HepG2 (cell line): ENCODE results near the gene SSTR5. TPM values are rescaled to one million over a fixed set of nuclear protein-coding genes. Genes with fewer than 3 reads are reported as not detected.

Experiments used
- ELK4 ChIP-seq: sonication (generic); formaldehyde crosslinking; IDR thresholded peaks from 2 replicates; pipeline ENCODE4 v1.9.0; 2021; ENCODE audit warnings: missing genetic modification reagents, borderline replicate concordance
- FOSL2 ChIP-seq: sonication (generic); formaldehyde crosslinking; IDR thresholded peaks from 2 replicates; pipeline ENCODE4 v1.4.0; 2020; ENCODE audit warnings: missing genetic modification reagents
- FOXP1 ChIP-seq, 2 experiments: fragments of 450-650 bp in 1 of 2; IDR thresholded peaks; 2 replicates each; pipeline ENCODE4 v1.6.1; 2017 to 2018; ENCODE audit warnings: antibody characterized with exemption in 1 of 2
- GABPA ChIP-seq, 2 experiments: IDR thresholded peaks; 2 replicates each; pipeline ENCODE4 v1.6.1; 2011 to 2016; ENCODE audit warnings: low read depth in 2 of 2, low read length in 1 of 2, missing biosample characterization in 1 of 2, missing genetic modification characterization in 1 of 2
- HDAC6 ChIP-seq: fragments of 200-600 bp; sonication (generic); IDR thresholded peaks from 2 replicates; pipeline ENCODE4 v1.7.0; 2017; ENCODE audit warnings: mild to moderate bottlenecking, antibody characterized with exemption, low read length, low read depth
- KIAA2018 ChIP-seq: sonication (generic); formaldehyde crosslinking; IDR thresholded peaks from 2 replicates; pipeline ENCODE4 v1.5.0; 2020; ENCODE audit warnings: mild to moderate bottlenecking, missing genetic modification reagents, borderline replicate concordance
- MXI1 ChIP-seq: IDR thresholded peaks from 3 replicates; pipeline ENCODE4 v1.6.1; 2012; ENCODE audit warnings: low read depth, low read length, inconsistent platforms, borderline replicate concordance
- SAP130 ChIP-seq: IDR thresholded peaks from 2 replicates; pipeline ENCODE4 v1.6.1; 2016; ENCODE audit warnings: low read depth
- SNRNP70 ChIP-seq: fragments of 200-400 bp; formaldehyde crosslinking; IDR thresholded peaks from 2 replicates; pipeline ENCODE4 v1.6.1; 2017; ENCODE audit warnings: mild to moderate bottlenecking, low read depth, low read length, moderate library complexity
- SOX13 ChIP-seq, 3 experiments: fragments of 450-650 bp in 1 of 3; sonication (generic) in 1 of 3; formaldehyde crosslinking in 1 of 3; IDR thresholded peaks in 2 of 3; conservative IDR thresholded peaks in 1 of 3; 2 replicates each; pipeline versions ENCODE4 v1.5.0 to v1.6.1; 2016 to 2020; ENCODE audit warnings: antibody characterized with exemption in 1 of 3, mild to moderate bottlenecking in 1 of 3, missing compliant biosample characterization in 1 of 3, missing genetic modification reagents in 1 of 3, moderate library complexity in 1 of 3
- ZFP36 ChIP-seq: fragments of 150-350 bp; IDR thresholded peaks from 2 replicates; pipeline ENCODE4 v1.6.1; 2018; ENCODE audit warnings: borderline replicate concordance, low read length, low read depth; ENCODE audit not compliant: partially characterized antibody
- ZNF687 ChIP-seq: sonication (generic); formaldehyde crosslinking; IDR thresholded peaks from 2 replicates; pipeline ENCODE4 v1.5.1; 2020; ENCODE audit warnings: mild to moderate bottlenecking, missing genetic modification reagents, moderate library complexity
- ZSCAN25 ChIP-seq: sonication (generic); formaldehyde crosslinking; IDR thresholded peaks from 2 replicates; pipeline ENCODE4 v1.8.0; 2022; ENCODE audit warnings: mild to moderate bottlenecking, missing genetic modification reagents
- polyA plus RNA-seq, 8 experiments: library from polyadenylated mRNA; depleted of rRNA in 3 of 8; stranded (reverse) in 7 of 8; unstranded in 1 of 8; fragments of >200 nt; fragmentation: Illumina TruSeq in 4 of 8; extraction: Trizol in 4 of 8; gene quantifications; 2 replicates each; pipeline versions ENCODE4 v1.2.1 to v1.2.3, GENCODE V29; 2011 to 2016; ENCODE audit warnings: low read depth in 4 of 8, missing spikeins in 1 of 8, mixed read lengths in 1 of 8; ENCODE audit not compliant: insufficient read depth in 1 of 8
- total RNA-seq, 5 experiments: library from RNA; depleted of rRNA; stranded (reverse); fragments of >200 nt; fragmentation: Illumina TruSeq; extraction: Trizol; gene quantifications; 2 replicates each; pipeline ENCODE4 v1.2.3, GENCODE V29; 2016; ENCODE audit warnings: low read depth in 1 of 5

The SSTR5 gene
- total and polyA plus RNA-seq, 2 of the 13 experiments (the other 11 are each of a cell fraction or from before 2014, with no cell fraction given): 0.20 to 0.49 TPM

- TF ChIP-seq MXI1 (no peak), ZNF687 (CRISPR knock-in tag) (peak; percentile 42), GABPA (IDR thresholded peaks at IDR 0.05; ENCODE audit: low read depth, low read length) (no peak), GABPA (CRISPR knock-in tag; IDR thresholded peaks at IDR 0.05; ENCODE audit: low read depth) (0 out of 2 replicates have a peak, but pooled peaks have one; percentile 7), SNRNP70 (no peak), ZFP36 (no peak), HDAC6 (no peak), FOSL2 (peak; percentile 53), KIAA2018 (no peak), SAP130 (CRISPR knock-in tag) (peak; percentile 44), FOXP1 (IDR thresholded peaks at IDR 0.05) (no peak), FOXP1 (CRISPR knock-in tag; IDR thresholded peaks at IDR 0.05) (no peak), SOX13 (IDR thresholded peaks at IDR 0.05) (no peak), SOX13 (CRISPR knock-in tag; conservative IDR thresholded peaks at IDR 0.05 in 1 of 2, IDR thresholded peaks at IDR 0.05 in 1 of 2) (peak in 1 of 2 experiments; percentile 70; a peak in 2 of 4 replicates), ELK4 (CRISPR knock-in tag) (no peak), ZSCAN25 (CRISPR knock-in tag) (peak; percentile 49)
Measured at GRCh38 chr16:1088295-1089170, 16.0 kb downstream of the SSTR5 start (continued).
